GM23338 (cell line): ENCODE measurements around the gene ODF2L.

Source experiments
- CTCF ChIP-seq, 2 experiments: fragments of 200-600 bp in 1 of 2; sonication (generic) in 1 of 2; conservative IDR thresholded peaks; 2 replicates each; pipeline versions ENCODE4 v1.5.1 to v1.6.1; 2016 to 2017; ENCODE audit warnings: antibody characterized with exemption in 2 of 2, low read depth in 2 of 2, mild to moderate bottlenecking in 2 of 2, moderate library complexity in 1 of 2
- EZH2phosphoT487 ChIP-seq: fragments of 200-600 bp; sonication (generic); IDR thresholded peaks from one replicate; pipeline ENCODE4 v1.8.1; 2018; ENCODE audit warnings: antibody characterized with exemption; ENCODE audit not compliant: unreplicated experiment

- TF ChIP-seq CTCF (conservative IDR thresholded peaks at IDR 0.05; ENCODE audit: low read depth in 2 of 2) (no peak), EZH2phosphoT487 (no peak)
Observed at GRCh38 chr1:86346388-86346787, 49.7 kb downstream of the ODF2L start.
